ENCODE data around the gene PPARG. TPM values are rescaled to one million over a fixed set of nuclear protein-coding genes. Genes with fewer than 3 reads are reported as not detected.

The PPARG gene
- polyA plus RNA-seq, 2 of the 4 experiments (the other 2 are of a cell fraction) = 38.9 to 43.1 TPM

GRCh38 chr3:12451481-12451880 is 162.6 kb downstream of the PPARG start (continued):
- TF ChIP-seq HES2 (IDR thresholded peaks at IDR 0.05) = no peak
- TF ChIP-seq HOXB13 (CRISPR knock-in tag; IDR thresholded peaks at IDR 0.05; ENCODE audit: low read depth) = no peak
- TF ChIP-seq POLR2AphosphoS2 (conservative IDR thresholded peaks at IDR 0.05; ENCODE audit: low read length) = no peak
- no peak for TF ChIP-seq TFCP2L1 (CRISPR knock-in tag; IDR thresholded peaks at IDR 0.05)
- no peak for TF ChIP-seq CBX2 (IDR thresholded peaks at IDR 0.05; ENCODE audit: borderline replicate concordance, low read depth)
- TF ChIP-seq TP53 (CRISPR knock-in tag; IDR thresholded peaks at IDR 0.05) = no peak

- POLR2A ChIA-PET = no interaction called here
- FAIRE-seq = no peak
These were observed 163.1 kb downstream of the PPARG start for GRCh38 chr3:12451960-12452359.

GRCh38 chr3:12452361-12453330 is 163.8 kb downstream of the PPARG start:
- ChIA-PET CTCF (interaction anchor here (0.7 to 1.4 kb wide), 4 partner anchors 18 to 314 kb away, joined by 3 to 5 read pairs (median 4); no protein-coding TSS in a partner anchor), POLR2A (no interaction called here)
- Histone ChIP-seq H3K9me3 (no peaks in the 10 kb centered on the region), H3K4me2 (no peak overlapping the region), H3K4me3 (no peak overlapping the region), H3K4me1 (peaks cover 13% of the 10 kb centered on the region), H3K27ac (no peak overlapping the region)
- no peak for ATAC-seq
- no peak for DNase-seq (ENCODE audit: low read depth in 1 of 2, low spot score in 1 of 2)
- 82% methylated on average over 12 of the region's 12 CpGs for WGBS (ENCODE audit: missing lambda C conversion rate)
- no peak for FAIRE-seq
- no peak for TF ChIP-seq RAD21 (conservative IDR thresholded peaks at IDR 0.05 in 1 of 2, IDR thresholded peaks at IDR 0.05 in 1 of 2)

More at GRCh38 chr3:12451960-12452359, 163.1 kb downstream of the PPARG start:
- WGBS (ENCODE audit: missing lambda C conversion rate) = 100% methylated on average over 1 of the region's 1 CpG
- Histone ChIP-seq H3K4me2 (no peak overlapping the region), H3K9me3 (no peaks in the 10 kb centered on the region), H3K27ac (no peak overlapping the region), H3K4me3 (no peak overlapping the region), H3K4me1 (peaks cover 13% of the 10 kb centered on the region)
- TF ChIP-seq HDAC2 (IDR thresholded peaks at IDR 0.05) (no peak), E2F6 (IDR thresholded peaks at IDR 0.05; ENCODE audit: borderline replicate concordance, low read depth) (no peak), EHMT2 (IDR thresholded peaks at IDR 0.05; ENCODE audit: low read depth) (no peak), HOXB5 (CRISPR knock-in tag; IDR thresholded peaks at IDR 0.05) (no peak)
- no peak for DNase-seq (ENCODE audit: low read depth in 1 of 2, low spot score in 1 of 2)
- no peak for ATAC-seq
- CTCF ChIA-PET = interaction anchor here (0.8 to 1.4 kb wide), 2 partner anchors 19 to 313 kb away, joined by 3 to 5 read pairs; no protein-coding TSS in a partner anchor

- Histone ChIP-seq H3K4me3 (no peak overlapping the region), H3K4me2 (peak overlapping the region; percentile 46), H3K9me3 (no peaks in the 10 kb centered on the region), H3K27ac (peak overlapping the region in 1 of 2 experiments; percentile 54; a peak in 2 of 6 replicates), H3K4me1 (peaks cover 13% of the 10 kb centered on the region)
- CTCF ChIA-PET = interaction anchor here (1.0 to 1.9 kb wide), 6 partner anchors 13 to 319 kb away, joined by 3 to 9 read pairs (median 4); no protein-coding TSS in a partner anchor
- 48% methylated on average over 6 of the region's 6 CpGs for WGBS (ENCODE audit: missing lambda C conversion rate)
- TF ChIP-seq EP300 (IDR thresholded peaks at IDR 0.05) (no peak), ESRRA (IDR thresholded peaks at IDR 0.05; ENCODE audit: borderline replicate concordance, low read length) (no peak), PHF8 (IDR thresholded peaks at IDR 0.05; ENCODE audit: borderline replicate concordance, low read depth) (no peak), RAD21 (conservative IDR thresholded peaks at IDR 0.05 in 1 of 2, IDR thresholded peaks at IDR 0.05 in 1 of 2) (no peak), HOXA7 (CRISPR knock-in tag; IDR thresholded peaks at IDR 0.05) (no peak), POLR2AphosphoS2 (conservative IDR thresholded peaks at IDR 0.05; ENCODE audit: low read length) (no peak), FOSL2 (IDR thresholded peaks at IDR 0.05) (no peak), FOSL2 (CRISPR knock-in tag; IDR thresholded peaks at IDR 0.05) (no peak), POLR2A (IDR thresholded peaks at IDR 0.05; ENCODE audit: low read length) (no peak)
- FAIRE-seq = no peak
- DNase-seq (ENCODE audit: low read depth in 1 of 2, low spot score in 1 of 2) = no peak
- POLR2A ChIA-PET = interaction anchor here (0.6 kb wide), 1 partner anchor 175 kb away, joined by 7 read pairs; no protein-coding TSS in a partner anchor
- ATAC-seq = peak; percentile 49 to 51; a peak in 5 of 6 replicates
These were observed 165.4 kb downstream of the PPARG start for GRCh38 chr3:12454076-12454815.
